ENCODE data around the gene RAMP3.
A peak's percentile ranks its signal among the peaks of the same experiment; 100 is the strongest.

RAMP3 gene

GRCh38 chr7:45132708-45133320, 24.8 kb upstream of the RAMP3 start:
- DNase-seq, result no peak

- DNase-seq, result no peak
Observed at GRCh38 chr7:45133352-45133751, 24.2 kb upstream of the RAMP3 start.

GRCh38 chr7:45133877-45134276, 23.7 kb upstream of the RAMP3 start:
- DNase-seq, result no peak

- DNase-seq, result peak; percentile 67
Observed at GRCh38 chr7:45136106-45137060, 21.2 kb upstream of the RAMP3 start.

- DNase-seq, result no peak
Observed at GRCh38 chr7:45138433-45139267, 18.9 kb upstream of the RAMP3 start.

GRCh38 chr7:45140827-45141226, 16.8 kb upstream of the RAMP3 start:
- no peak for DNase-seq

- DNase-seq, result no peak
Observed at GRCh38 chr7:45143616-45144015, 14.0 kb upstream of the RAMP3 start.

GRCh38 chr7:45145881-45146280, 11.7 kb upstream of the RAMP3 start:
- peak; percentile 13 for DNase-seq

GRCh38 chr7:45146531-45147379, 10.8 kb upstream of the RAMP3 start:
- peak; percentile 12 for DNase-seq

GRCh38 chr7:45147858-45148652, 9.5 kb upstream of the RAMP3 start:
- peak; percentile 16 for DNase-seq

GRCh38 chr7:45148653-45148973, 9.0 kb upstream of the RAMP3 start:
- no peak for DNase-seq

- DNase-seq, result peak; percentile 10
Observed at GRCh38 chr7:45149606-45150005, 8.0 kb upstream of the RAMP3 start.

GRCh38 chr7:45150199-45150598, 7.4 kb upstream of the RAMP3 start:
- DNase-seq, result peak; percentile 5

GRCh38 chr7:45151131-45151684, 6.4 kb upstream of the RAMP3 start:
- DNase-seq, result peak; percentile 10

- DNase-seq, result peak; percentile 12
Observed at GRCh38 chr7:45151967-45152366, 5.6 kb upstream of the RAMP3 start.

- peak; percentile 4 for DNase-seq
Observed at GRCh38 chr7:45153233-45153632, 4.4 kb upstream of the RAMP3 start.

GRCh38 chr7:45153861-45154260, 3.7 kb upstream of the RAMP3 start:
- peak; percentile 1 for DNase-seq

GRCh38 chr7:45155357-45155900, 2.2 kb upstream of the RAMP3 start:
- peak; percentile 10 for DNase-seq

- DNase-seq, result peak; percentile 12
Observed at GRCh38 chr7:45155941-45156340, 1.6 kb upstream of the RAMP3 start.

- peak; percentile 6 for DNase-seq
Observed at GRCh38 chr7:45156516-45157272, 897 bp upstream of the RAMP3 start.

Data from right hindlimb (tissue), 1 donor.